HuH-7.5 (cell line): Measurements from ENCODE around the gene SNX25.

ENCODE experiments used
- DNase-seq: peaks from one replicate; pipeline ENCODE4 v3.0.0; 2011; ENCODE audit warnings: low spot score

Gene SNX25

DNA sequence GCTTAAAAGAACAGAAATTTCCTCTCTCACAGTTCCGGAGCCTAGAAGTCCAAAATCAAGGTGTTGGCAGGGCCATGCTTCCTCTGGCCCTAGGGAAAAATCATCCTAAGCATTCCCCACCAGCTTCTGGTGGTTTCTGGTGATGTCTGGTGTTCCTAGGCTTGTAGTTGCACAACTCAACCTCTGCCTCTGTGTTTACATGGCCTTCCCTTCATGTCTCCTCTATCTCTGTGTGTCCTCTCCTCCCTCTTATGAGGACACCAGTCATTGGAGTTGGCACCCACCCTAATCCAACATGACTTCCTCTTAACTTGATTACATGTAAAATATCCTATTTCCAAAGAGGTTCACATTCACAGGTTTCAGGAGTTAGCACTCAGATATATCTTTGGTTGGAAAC lies 170.9 kb downstream of the SNX25 start:
- DNase-seq, result no peak

- no peak for DNase-seq
These were observed 172.1 kb downstream of the SNX25 start for GRCh38 chr4:185381288-185382196.

- no peak for DNase-seq
These were observed 173.4 kb downstream of the SNX25 start for GRCh38 chr4:185382754-185383153.

- DNase-seq, result no peak
These were observed 174.1 kb downstream of the SNX25 start for GRCh38 chr4:185383451-185383850.

DNA sequence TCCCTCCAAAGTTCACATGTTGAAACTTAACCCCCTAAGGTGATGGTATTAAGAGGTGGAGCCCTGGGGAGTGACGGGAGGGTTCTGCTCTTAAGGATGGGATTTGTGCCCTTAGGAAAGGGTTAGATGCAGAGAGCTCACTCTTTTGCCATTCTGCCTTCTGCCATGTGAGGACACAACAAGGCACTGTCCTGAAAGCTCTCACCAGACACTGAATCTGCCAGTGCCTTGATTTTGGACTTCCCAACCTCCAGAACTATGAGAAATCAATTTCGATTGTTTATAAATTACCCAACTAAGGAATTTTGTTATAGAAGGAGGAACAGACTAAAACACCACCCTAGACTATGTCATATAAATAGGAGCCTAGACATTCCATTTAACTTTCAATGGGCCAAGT lies 174.7 kb downstream of the SNX25 start:
- no peak for DNase-seq

GRCh38 chr4:185384930-185385331 lies 175.5 kb downstream of the SNX25 start:
- no peak for DNase-seq

GRCh38 chr4:185387957-185388356 lies 178.6 kb downstream of the SNX25 start:
- no peak for DNase-seq

- no peak for DNase-seq
These were observed 181.5 kb downstream of the SNX25 start for GRCh38 chr4:185390941-185391340.

- DNase-seq, result no peak
These were observed 182.8 kb downstream of the SNX25 start for GRCh38 chr4:185392156-185392555.

DNA sequence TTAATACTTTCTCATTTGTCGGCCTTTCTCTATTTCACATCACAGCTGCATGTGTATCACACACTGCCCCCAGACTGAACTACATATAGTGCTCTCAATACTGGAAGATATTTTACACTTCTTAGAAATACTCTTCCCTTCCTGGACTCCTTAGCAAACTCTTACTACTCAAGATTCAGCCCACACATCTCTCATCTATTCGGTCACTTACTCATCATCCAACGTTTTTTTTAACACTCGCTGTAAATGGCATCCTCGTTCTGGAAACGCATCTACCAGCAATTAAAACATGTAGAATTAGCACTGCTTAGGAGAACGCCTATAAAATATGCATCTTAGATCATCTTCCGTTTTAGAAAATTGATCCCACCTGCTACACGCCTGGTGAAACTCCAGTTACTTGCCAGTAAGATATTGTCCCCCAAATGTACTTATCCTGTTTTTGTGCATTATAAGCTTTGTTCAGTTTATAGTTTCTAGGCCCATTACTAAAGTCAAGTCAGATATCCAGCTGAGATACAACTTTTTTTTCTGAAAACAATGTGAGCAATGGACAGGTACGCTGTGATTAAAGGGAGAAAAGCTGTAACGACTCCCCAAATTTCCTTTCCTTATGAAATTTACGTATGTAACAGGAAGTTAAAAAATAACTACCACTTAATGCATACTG lies 185.3 kb downstream of the SNX25 start:
- DNase-seq, result no peak

- DNase-seq, result peak; percentile 12
These were observed 186.0 kb downstream of the SNX25 start, which contains the start of gene LRP2BP for GRCh38 chr4:185395238-185395955. TSS of gene LRP2BP (minus strand) at chr4:185395924. CDS start at chr4:185378186, 17,738 bp downstream.

DNA sequence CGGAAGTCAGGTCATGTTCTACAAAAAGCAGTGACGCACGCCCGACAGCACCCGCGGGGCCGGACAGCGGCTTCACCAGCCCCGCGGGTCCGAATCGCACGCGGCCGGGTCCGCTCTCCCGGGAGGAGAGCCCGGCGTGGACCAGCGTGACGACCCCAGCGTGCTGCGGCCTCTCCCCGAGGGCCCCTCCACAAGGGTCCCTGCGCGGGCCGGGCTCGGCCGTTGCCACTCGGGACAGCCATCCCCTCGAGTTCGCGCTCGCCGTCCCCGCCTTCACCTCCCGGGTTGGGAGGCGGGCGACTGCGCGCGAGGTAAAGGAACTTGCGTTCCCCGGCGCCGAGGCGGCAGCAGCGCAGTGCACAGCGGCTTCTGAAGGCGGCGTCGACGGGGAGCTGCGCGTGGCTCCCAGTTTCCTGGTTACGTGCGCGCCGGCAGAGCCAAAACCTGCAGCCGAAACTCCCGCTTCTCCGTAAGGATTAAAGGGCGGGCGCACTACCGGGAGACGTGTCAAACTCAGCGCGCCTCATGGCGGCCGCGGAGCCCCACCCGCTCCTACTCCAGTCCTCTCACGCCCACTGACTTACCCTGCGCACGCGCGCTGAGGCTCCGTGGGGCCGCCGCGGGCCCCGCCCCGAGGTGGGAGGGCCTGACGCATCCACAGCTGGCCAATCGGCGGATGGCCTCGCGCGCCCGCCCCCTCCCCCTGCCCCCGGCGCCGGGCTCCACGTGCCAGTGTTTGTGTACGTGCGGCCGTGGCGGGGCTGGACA lies 186.7 kb downstream of the SNX25 start:
- peak; percentile 54 for DNase-seq

DNA sequence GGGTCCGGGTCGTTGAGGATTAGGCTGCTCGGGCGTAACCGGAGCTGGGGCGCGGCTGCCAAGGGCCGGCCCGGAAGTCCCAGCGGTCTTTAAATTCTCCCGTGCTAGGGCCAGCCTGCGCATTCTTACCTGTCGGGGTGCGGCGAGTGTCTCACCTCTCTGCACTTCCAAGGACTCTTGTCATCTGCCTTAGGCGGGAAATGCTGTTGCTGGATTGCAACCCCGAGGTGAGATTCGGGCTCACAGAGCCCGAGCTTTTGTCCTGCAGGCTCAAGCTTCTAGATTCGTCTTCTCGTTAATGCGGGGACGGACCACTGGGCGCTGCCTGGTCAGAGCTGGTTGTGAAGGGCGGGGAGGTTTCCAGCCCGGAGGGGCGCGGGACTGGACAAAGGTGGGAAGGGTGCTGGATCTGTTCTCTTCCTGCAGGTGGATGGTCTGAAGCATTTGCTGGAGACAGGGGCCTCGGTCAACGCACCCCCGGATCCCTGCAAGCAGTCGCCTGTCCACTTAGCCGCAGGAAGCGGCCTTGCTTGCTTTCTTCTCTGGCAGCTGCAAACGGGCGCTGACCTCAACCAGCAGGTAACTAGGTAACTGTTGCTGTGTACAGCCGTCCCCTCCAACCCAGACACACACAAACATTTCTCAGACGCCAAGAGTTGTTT lies 187.5 kb downstream of the SNX25 start, which contains the start of gene ANKRD37:
TSS of gene ANKRD37 (plus strand) at position 118 of the 662 bp plus-strand sequence. CDS start at position 201, 83 bp downstream.
- DNase-seq, result peak; percentile 6

DNA sequence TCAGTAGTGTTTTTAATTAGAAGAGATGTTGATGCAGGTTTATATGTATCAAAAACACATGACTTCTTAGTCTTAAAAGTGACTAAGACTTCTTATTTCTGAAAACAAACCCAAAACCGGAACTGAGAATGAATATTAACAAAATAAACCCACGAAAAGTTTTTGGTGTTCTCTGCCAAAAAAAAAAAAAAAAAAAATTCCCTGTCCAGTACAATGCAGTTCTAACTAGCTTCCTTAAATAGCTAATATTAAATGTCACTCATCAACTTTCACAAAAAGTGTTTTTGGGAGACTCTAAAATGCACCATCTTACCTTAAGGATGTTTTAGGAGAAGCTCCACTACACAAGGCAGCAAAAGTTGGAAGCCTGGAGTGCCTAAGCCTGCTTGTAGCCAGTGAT lies 189.2 kb downstream of the SNX25 start:
- DNase-seq, result no peak

DNA sequence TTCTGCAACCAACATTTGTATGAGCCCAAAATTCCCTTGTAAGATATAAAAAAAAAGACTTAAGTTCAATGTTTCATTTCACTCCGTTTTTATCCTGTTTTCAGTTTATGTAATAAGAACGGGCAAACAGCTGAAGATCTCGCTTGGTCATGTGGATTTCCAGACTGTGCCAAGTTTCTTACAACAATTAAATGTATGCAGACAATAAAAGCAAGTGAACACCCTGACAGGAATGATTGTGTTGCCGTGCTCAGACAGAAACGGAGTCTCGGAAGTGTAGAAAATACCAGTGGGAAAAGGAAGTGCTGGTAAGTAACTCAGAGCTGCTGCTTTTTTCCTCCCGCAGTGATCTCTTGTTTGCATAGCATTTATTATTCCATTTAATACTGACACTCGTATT lies 190.1 kb downstream of the SNX25 start:
- no peak for DNase-seq

GRCh38 chr4:185404031-185404430 lies 194.6 kb downstream of the SNX25 start:
- no peak for DNase-seq

- DNase-seq, result no peak
These were observed 196.1 kb downstream of the SNX25 start for GRCh38 chr4:185405296-185405999.

DNA sequence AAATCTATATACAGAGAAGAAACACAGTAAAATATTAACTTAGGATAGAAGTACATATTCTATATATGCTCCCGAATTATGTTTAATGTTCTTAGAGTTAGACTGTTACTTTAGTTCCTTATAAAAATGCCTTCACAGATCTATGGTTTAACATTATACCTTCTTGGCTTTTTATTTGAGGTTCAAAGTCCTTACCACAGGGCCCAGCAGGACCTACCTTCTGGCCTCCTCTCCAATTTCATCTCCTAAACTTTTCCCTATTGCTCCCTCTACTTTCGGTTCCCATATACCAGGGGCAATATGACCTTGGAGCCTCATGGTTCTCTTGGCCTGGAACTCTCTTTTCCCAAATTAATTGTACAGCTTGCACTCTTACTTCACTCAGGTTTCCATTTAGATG lies 199.0 kb downstream of the SNX25 start:
- DNase-seq, result no peak

GRCh38 chr4:185411849-185412248 lies 202.5 kb downstream of the SNX25 start:
- no peak for DNase-seq

GRCh38 chr4:185412412-185412811 lies 203.0 kb downstream of the SNX25 start:
- no peak for DNase-seq
